H1 (cell line): ENCODE data around the gene SCN8A. TPM values are rescaled to one million over a fixed set of nuclear protein-coding genes. Genes with fewer than 3 reads are reported as not detected.

ENCODE experiments used
- CTCF ChIA-PET: fragments of 300-600 bp; sonication (Branson Sonifier 250); formaldehyde crosslinking; loops from one replicate; lab custom pipeline; 2021; ENCODE audit not compliant: partially characterized antibody; lab: Charles Lee
- POLR2A ChIA-PET: fragments of 300-600 bp; sonication (Branson Sonifier 250); formaldehyde crosslinking; loops from one replicate; lab custom pipeline; 2021; ENCODE audit warnings: inconsistent platforms; ENCODE audit not compliant: partially characterized antibody; lab: Charles Lee
- DNase-seq, 2 experiments: peaks; one replicate each; pipeline versions ENCODE4 v3.0.0 to v3.0.0-alpha.2; 2010 to 2022; ENCODE audit warnings: low spot score in 2 of 2, low read depth in 1 of 2, mixed read lengths in 1 of 2
- FAIRE-seq: peaks from 2 replicates; lab custom pipeline; 2011; peaks lifted over from hg19 to GRCh38; lab: Jason Lieb, UNC
- H2AFZ ChIP-seq: 2 replicates; pipeline ENCODE4 v1.8.1; 2012; ENCODE audit warnings: low read length, inconsistent platforms
- H2AK5ac ChIP-seq: 2 replicates; pipeline ENCODE4 v1.6.1; 2013; ENCODE audit warnings: low read depth, low read length
- H2BK120ac ChIP-seq: replicated peaks from 2 replicates; pipeline ENCODE3; 2013; ENCODE audit warnings: low read depth, low read length, inconsistent platforms
- H2BK12ac ChIP-seq: 2 replicates; pipeline ENCODE4 v1.6.1; 2013; ENCODE audit warnings: low read depth, low read length
- H2BK15ac ChIP-seq: 2 replicates; pipeline ENCODE4 v1.6.1; 2013; ENCODE audit warnings: low read length
- H2BK20ac ChIP-seq: 2 replicates; pipeline ENCODE4 v1.6.1; 2013; ENCODE audit warnings: low read length
- H2BK5ac ChIP-seq: 2 replicates; pipeline ENCODE4 v1.6.1; 2013; ENCODE audit warnings: low read depth, low read length
- H3K14ac ChIP-seq: 2 replicates; pipeline ENCODE4 v1.6.1; 2013; ENCODE audit warnings: inconsistent platforms; ENCODE audit not compliant: insufficient read length
- H3K18ac ChIP-seq: 2 replicates; pipeline ENCODE4 v1.6.1; 2013; ENCODE audit warnings: low read length; ENCODE audit errors: extremely low read depth
- H3K23ac ChIP-seq: 2 replicates; pipeline ENCODE4 v1.6.1; 2013; ENCODE audit warnings: inconsistent platforms; ENCODE audit not compliant: insufficient read length
- H3K23me2 ChIP-seq: 2 replicates; pipeline ENCODE4 v1.6.1; 2013; ENCODE audit warnings: low read depth, low read length
- H3K27ac ChIP-seq: 2 replicates; pipeline ENCODE4 v1.6.1; 2011; ENCODE audit warnings: low read depth, low read length, inconsistent platforms
- H3K27me3 ChIP-seq, 4 experiments: replicated peaks in 1 of 4; 1 replicate in 1 of 4; 2 replicates in 3 of 4; pipeline versions ENCODE4 v1.6.1 to v1.8.1; 2011 to 2013; ENCODE audit warnings: low read length in 3 of 4, mild to moderate bottlenecking in 3 of 4, inconsistent platforms in 2 of 4, mixed read lengths in 2 of 4, moderate library complexity in 1 of 4; ENCODE audit not compliant: control insufficient read depth in 3 of 4, insufficient read depth in 3 of 4; ENCODE audit errors: extremely low read depth in 1 of 4
- H3K36me3 ChIP-seq, 4 experiments: 2 replicates each; pipeline versions ENCODE4 v1.6.1 to v1.8.1; 2011 to 2013; ENCODE audit warnings: mild to moderate bottlenecking in 4 of 4, low read length in 3 of 4, moderate library complexity in 2 of 4, control low read depth in 1 of 4, inconsistent platforms in 1 of 4; ENCODE audit not compliant: insufficient read depth in 4 of 4, control insufficient read depth in 2 of 4
- H3K4ac ChIP-seq: replicated peaks from 2 replicates; pipeline ENCODE3; 2013; ENCODE audit warnings: low read length, low read depth, mixed read lengths, inconsistent platforms; ENCODE audit not compliant: insufficient read length
- H3K4me1 ChIP-seq, 4 experiments: replicated peaks in 1 of 4; 1 replicate in 1 of 4; 2 replicates in 3 of 4; pipeline versions ENCODE4 v1.6.1 to v1.8.1; 2011 to 2013; ENCODE audit warnings: low read length in 3 of 4, inconsistent platforms in 2 of 4, mixed read lengths in 1 of 4; ENCODE audit not compliant: insufficient read depth in 4 of 4, control insufficient read depth in 3 of 4
- H3K4me2 ChIP-seq, 2 experiments: 2 replicates each; pipeline versions ENCODE4 v1.6.1 to v1.8.1; 2011 to 2013; ENCODE audit warnings: low read depth in 2 of 2, low read length in 2 of 2, control low read depth in 1 of 2, inconsistent platforms in 1 of 2, mild to moderate bottlenecking in 1 of 2; ENCODE audit not compliant: insufficient read depth in 1 of 2
- H3K4me3 ChIP-seq, 4 experiments: fragments of 200-600, 300-600 bp in 1 of 4; sonication (generic), shearing (Covaris generic), sonication (Bioruptor Twin) in 1 of 4; 2 replicates each; pipeline versions ENCODE4 v1.5.1 to v1.8.1; 2011 to 2016; ENCODE audit warnings: low read length in 4 of 4, low read depth in 3 of 4, control low read depth in 2 of 4, inconsistent platforms in 2 of 4, mild to moderate bottlenecking in 2 of 4, mixed read lengths in 1 of 4, moderate library complexity in 1 of 4; ENCODE audit not compliant: insufficient read depth in 2 of 4; ENCODE audit errors: extremely low read depth in 1 of 4
- H3K56ac ChIP-seq: replicated peaks from 2 replicates; pipeline ENCODE3; 2013; ENCODE audit warnings: low read depth, mild to moderate bottlenecking, mixed read lengths, low read length, inconsistent platforms; ENCODE audit not compliant: insufficient read length
- H3K79me1 ChIP-seq: 2 replicates; pipeline ENCODE4 v1.6.1; 2013; ENCODE audit warnings: low read depth, low read length, control low read depth
- H3K79me2 ChIP-seq, 2 experiments: 2 replicates each; pipeline versions ENCODE4 v1.6.1 to v1.8.1; 2012 to 2013; ENCODE audit warnings: low read length in 2 of 2, mild to moderate bottlenecking in 2 of 2, inconsistent platforms in 1 of 2; ENCODE audit not compliant: insufficient read depth in 2 of 2, control insufficient read depth in 1 of 2
- H3K9ac ChIP-seq, 4 experiments: replicated peaks in 1 of 4; 1 replicate in 1 of 4; 2 replicates in 3 of 4; pipeline versions ENCODE4 v1.6.1 to v1.8.1; 2011 to 2013; ENCODE audit warnings: low read depth in 3 of 4, low read length in 3 of 4, control low read depth in 2 of 4, mild to moderate bottlenecking in 2 of 4, moderate library complexity in 2 of 4, inconsistent platforms in 1 of 4; ENCODE audit errors: extremely low read depth in 1 of 4
- H3K9me3 ChIP-seq, 2 experiments: 2 replicates each; pipeline versions ENCODE4 v1.6.1 to v1.8.1; 2012 to 2013; ENCODE audit warnings: mild to moderate bottlenecking in 2 of 2, moderate library complexity in 2 of 2, control low read depth in 1 of 2, inconsistent platforms in 1 of 2, low read depth in 1 of 2, low read length in 1 of 2, mixed read lengths in 1 of 2; ENCODE audit not compliant: insufficient read depth in 2 of 2
- H4K20me1 ChIP-seq, 2 experiments: replicated peaks in 1 of 2; 2 replicates each; pipeline versions ENCODE3 to v1.8.1; 2011 to 2013; ENCODE audit warnings: inconsistent platforms in 2 of 2, low read length in 2 of 2, mild to moderate bottlenecking in 1 of 2; ENCODE audit not compliant: insufficient read depth in 2 of 2, control insufficient read depth in 1 of 2
- H4K5ac ChIP-seq: 2 replicates; pipeline ENCODE4 v1.6.1; 2013; ENCODE audit warnings: low read length, low read depth, mixed read lengths, inconsistent platforms; ENCODE audit not compliant: insufficient read length
- H4K8ac ChIP-seq: 2 replicates; pipeline ENCODE4 v1.8.0; 2013; ENCODE audit warnings: mild to moderate bottlenecking, moderate library complexity, low read length, inconsistent platforms; ENCODE audit not compliant: insufficient read depth; ENCODE audit errors: extremely low read depth
- H4K91ac ChIP-seq: replicated peaks from 2 replicates; pipeline ENCODE3; 2013; ENCODE audit warnings: low read length, mixed read lengths, inconsistent platforms; ENCODE audit not compliant: insufficient read length
- BACH1 ChIP-seq: IDR thresholded peaks from 2 replicates; pipeline ENCODE4 v1.6.1; 2012; ENCODE audit warnings: low read length, improper control_type of control experiment
- EZH2 ChIP-seq: fragments of 200-600 bp; sonication (generic); IDR thresholded peaks from 2 replicates; pipeline ENCODE4 v1.7.1; 2012; ENCODE audit warnings: low read depth, mild to moderate bottlenecking, moderate library complexity, low read length, inconsistent platforms; ENCODE audit not compliant: severe bottlenecking
- JUN ChIP-seq: IDR thresholded peaks from 2 replicates; pipeline ENCODE4 v1.6.1; 2011; ENCODE audit warnings: low read depth, mild to moderate bottlenecking, improper control_type of control experiment, low read length
- KDM4A ChIP-seq: IDR thresholded peaks from one replicate; pipeline ENCODE4 v1.7.1; 2012; ENCODE audit warnings: low read depth, mild to moderate bottlenecking, moderate library complexity, low read length, inconsistent platforms; ENCODE audit not compliant: severe bottlenecking
- POLR2AphosphoS5 ChIP-seq: IDR thresholded peaks from 2 replicates; pipeline ENCODE4 v1.6.1; 2011; ENCODE audit warnings: low read depth, low read length
- RNF2 ChIP-seq: fragments of 200-900, 300-1000 bp; sonication (generic); IDR thresholded peaks from 2 replicates; pipeline ENCODE4 v1.7.1; 2016; ENCODE audit warnings: borderline replicate concordance, low read depth, mild to moderate bottlenecking, antibody characterized with exemption, low read length; ENCODE audit not compliant: poor library complexity, severe bottlenecking; ENCODE audit errors: missing control alignments
- SAP30 ChIP-seq: fragments of 300-600 bp; sonication (generic); IDR thresholded peaks from 2 replicates; pipeline ENCODE4 v1.7.1; 2012; ENCODE audit warnings: low read length, moderate library complexity, mild to moderate bottlenecking, inconsistent platforms; ENCODE audit not compliant: insufficient read depth, insufficient replicate concordance
- SIX5 ChIP-seq: IDR thresholded peaks from 2 replicates; pipeline ENCODE4 v1.6.1; 2011; ENCODE audit warnings: mild to moderate bottlenecking, low read depth, low read length
- SP1 ChIP-seq: IDR thresholded peaks from 2 replicates; pipeline ENCODE4 v1.6.1; 2011; ENCODE audit warnings: low read depth, low read length
- SUZ12 ChIP-seq: fragments of 200-600 bp; sonication (generic); IDR thresholded peaks from 2 replicates; pipeline ENCODE4 v1.6.1; 2012; ENCODE audit warnings: mild to moderate bottlenecking, inconsistent platforms, low read length, moderate library complexity, mixed read lengths
- ZNF274 ChIP-seq: IDR thresholded peaks from 2 replicates; pipeline ENCODE4 v1.7.0; 2012; ENCODE audit warnings: low read length, borderline replicate concordance; ENCODE audit errors: extremely low read depth
- WGBS, 2 experiments: shearing (Covaris generic) in 1 of 2; methylation state at CpG; one replicate each; pipeline versions ENCODE4 v1.1.6 to v1.1.7; 2013 to 2015; ENCODE audit warnings: low lambda C conversion rate in 2 of 2, mixed read lengths in 2 of 2, inconsistent platforms in 1 of 2, low coverage in 1 of 2, missing lambda C conversion rate in 1 of 2; ENCODE audit not compliant: insufficient replicate concordance in 2 of 2, insufficient coverage in 1 of 2, insufficient read length in 1 of 2; ENCODE audit errors: extremely low coverage in 1 of 2, missing lambda C conversion rate in 1 of 2; 5-methylcytosine and 5-hydroxymethylcytosine counted together
- polyA plus RNA-seq, 7 experiments: library from polyadenylated mRNA; depleted of rRNA in 3 of 7; stranded (reverse) in 5 of 7; unstranded in 2 of 7; fragments of >200 nt in 5 of 7; fragments of 200-250 nt in 2 of 7; gene quantifications; 1 replicate in 5 of 7; 2 replicates in 1 of 7; 4 replicates in 1 of 7; pipeline versions ENCODE4 v1.2.1 to v1.2.3, GENCODE V29; 2011 to 2013; ENCODE audit warnings: missing spikeins in 2 of 7, mixed read lengths in 2 of 7
- total RNA-seq: library from RNA; stranded (reverse); fragmentation: NEBNext Ultra II Directional; extraction: Animal tissue kit (Norgen Biotek cat#: 25700); gene quantifications from 2 replicates; pipeline ENCODE4 v1.2.1, GENCODE V29; 2021
- TF ChIP-seq, protein P1 (sequence below): IDR thresholded peaks from 2 replicates; pipeline ENCODE4 v1.6.1; 2012; ENCODE audit warnings: low read length, inconsistent platforms

SCN8A gene
- total and polyA plus RNA-seq, 2 of the 8 experiments (the other 6 are each of a cell fraction or from before 2014, with no cell fraction given), result 6.3 to 10.7 TPM

DNA sequence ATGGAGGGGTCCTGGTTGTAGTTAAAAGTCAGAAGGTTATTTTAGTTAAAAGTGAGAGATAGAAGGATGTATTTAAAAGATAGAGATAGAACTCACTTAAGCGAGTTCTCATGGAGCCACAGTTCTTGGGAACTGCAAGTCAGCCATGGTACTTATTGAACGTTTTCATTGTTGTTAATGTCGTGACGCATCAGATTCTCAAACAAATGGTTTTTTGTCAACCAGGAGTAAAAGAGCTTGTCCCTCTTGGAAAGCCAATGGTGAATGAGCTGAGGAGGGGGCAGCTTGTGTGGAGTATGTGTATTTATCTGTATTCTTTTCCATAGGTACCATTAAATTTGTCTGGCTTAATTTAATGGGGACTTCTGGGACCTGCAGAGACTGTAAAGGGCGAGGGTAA is 188.8 kb downstream of the SCN8A start:
- Histone ChIP-seq H4K20me1 (no peaks in the 10 kb centered on the region), H2BK20ac (no peak overlapping the region), H3K23ac (no peak overlapping the region), H3K36me3 (peaks cover 0 to 7% (median 0%) of the 10 kb centered on the region in 4 experiments; a peak in 2 of 8 replicates), H3K4me3 (no peak overlapping the region), H3K9ac (no peak overlapping the region), H3K14ac (no peak overlapping the region), H3K4ac (no peak overlapping the region), H4K5ac (no peak overlapping the region), H4K91ac (no peak overlapping the region), H3K79me2 (no peaks in the 10 kb centered on the region), H3K9me3 (no peaks in the 10 kb centered on the region), H3K4me2 (no peak overlapping the region), H2AK5ac (no peak overlapping the region), H3K18ac (no peak overlapping the region), H4K8ac (no peak overlapping the region), H3K56ac (no peak overlapping the region), H3K4me1 (no peaks in the 10 kb centered on the region), H3K79me1 (no peaks in the 10 kb centered on the region), H3K23me2 (no peaks in the 10 kb centered on the region), H2BK120ac (no peak overlapping the region), H3K27ac (no peak overlapping the region), H3K27me3 (no peaks in the 10 kb centered on the region), H2BK5ac (no peak overlapping the region), H2AFZ (no peak overlapping the region), H2BK12ac (no peak overlapping the region), H2BK15ac (no peak overlapping the region)
- ChIA-PET POLR2A (no interaction called here), CTCF (interaction anchor here (1.0 to 1.4 kb wide), 6 partner anchors 34 to 218 kb away, joined by 3 to 6 read pairs (median 3); no protein-coding TSS in a partner anchor)
- FAIRE-seq (no peak), DNase-seq (no peak)
- WGBS, 2 experiments, result 91% methylated on average over 5 of the region's 5 CpGs; no CpG with 5 or more reads in 1 of the 2 experiments
- no peak for TF ChIP-seq SIX5
- no peak for TF ChIP-seq ZNF274
- TF ChIP-seq EZH2, result no peak
- TF ChIP-seq SP1, result no peak
- TF ChIP-seq SUZ12, result no peak
- TF ChIP-seq KDM4A, result no peak
- TF ChIP-seq, protein P1, sequence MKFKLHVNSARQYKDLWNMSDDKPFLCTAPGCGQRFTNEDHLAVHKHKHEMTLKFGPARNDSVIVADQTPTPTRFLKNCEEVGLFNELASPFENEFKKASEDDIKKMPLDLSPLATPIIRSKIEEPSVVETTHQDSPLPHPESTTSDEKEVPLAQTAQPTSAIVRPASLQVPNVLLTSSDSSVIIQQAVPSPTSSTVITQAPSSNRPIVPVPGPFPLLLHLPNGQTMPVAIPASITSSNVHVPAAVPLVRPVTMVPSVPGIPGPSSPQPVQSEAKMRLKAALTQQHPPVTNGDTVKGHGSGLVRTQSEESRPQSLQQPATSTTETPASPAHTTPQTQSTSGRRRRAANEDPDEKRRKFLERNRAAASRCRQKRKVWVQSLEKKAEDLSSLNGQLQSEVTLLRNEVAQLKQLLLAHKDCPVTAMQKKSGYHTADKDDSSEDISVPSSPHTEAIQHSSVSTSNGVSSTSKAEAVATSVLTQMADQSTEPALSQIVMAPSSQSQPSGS, result no peak
- TF ChIP-seq JUN, result no peak
- no peak for TF ChIP-seq RNF2
- TF ChIP-seq BACH1, result no peak
- TF ChIP-seq SAP30, result no peak
- TF ChIP-seq POLR2AphosphoS5, result no peak
